Measurements from ENCODE around the gene PKP1.

DNA sequence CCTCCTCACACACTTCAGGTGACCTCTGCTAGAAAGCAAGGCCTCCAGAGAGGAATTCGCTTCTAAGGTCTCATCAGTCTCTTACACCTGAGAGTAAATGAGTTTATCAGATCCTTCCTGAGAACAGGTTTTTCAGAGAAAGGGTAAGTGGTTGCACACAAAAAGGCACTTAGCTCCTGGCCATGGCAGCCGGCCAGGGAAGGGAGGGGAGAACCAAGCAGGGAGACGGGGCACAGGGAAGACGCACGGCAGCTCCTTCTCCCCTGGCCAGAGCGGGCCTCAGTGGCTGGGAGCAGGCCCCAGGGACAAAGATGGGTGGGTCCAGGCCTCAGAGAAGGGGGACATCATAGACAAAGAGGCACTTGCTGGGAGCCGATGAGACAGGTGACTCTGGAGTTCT, 97.8 kb downstream of the PKP1 start:
- TF ChIP-seq, protein P1, sequence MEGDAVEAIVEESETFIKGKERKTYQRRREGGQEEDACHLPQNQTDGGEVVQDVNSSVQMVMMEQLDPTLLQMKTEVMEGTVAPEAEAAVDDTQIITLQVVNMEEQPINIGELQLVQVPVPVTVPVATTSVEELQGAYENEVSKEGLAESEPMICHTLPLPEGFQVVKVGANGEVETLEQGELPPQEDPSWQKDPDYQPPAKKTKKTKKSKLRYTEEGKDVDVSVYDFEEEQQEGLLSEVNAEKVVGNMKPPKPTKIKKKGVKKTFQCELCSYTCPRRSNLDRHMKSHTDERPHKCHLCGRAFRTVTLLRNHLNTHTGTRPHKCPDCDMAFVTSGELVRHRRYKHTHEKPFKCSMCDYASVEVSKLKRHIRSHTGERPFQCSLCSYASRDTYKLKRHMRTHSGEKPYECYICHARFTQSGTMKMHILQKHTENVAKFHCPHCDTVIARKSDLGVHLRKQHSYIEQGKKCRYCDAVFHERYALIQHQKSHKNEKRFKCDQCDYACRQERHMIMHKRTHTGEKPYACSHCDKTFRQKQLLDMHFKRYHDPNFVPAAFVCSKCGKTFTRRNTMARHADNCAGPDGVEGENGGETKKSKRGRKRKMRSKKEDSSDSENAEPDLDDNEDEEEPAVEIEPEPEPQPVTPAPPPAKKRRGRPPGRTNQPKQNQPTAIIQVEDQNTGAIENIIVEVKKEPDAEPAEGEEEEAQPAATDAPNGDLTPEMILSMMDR (IDR thresholded peaks at IDR 0.05; ENCODE audit: low read length) = no peak
- TF ChIP-seq EZH2phosphoT487 (IDR thresholded peaks at IDR 0.05; ENCODE audit: low read length) = no peak
- TF ChIP-seq EZH2 (optimal IDR thresholded peaks at IDR 0.05; ENCODE audit: low read depth, low read length) = no peak

Data from MM.1S (cell line).